Testis (tissue), 2 donors: ENCODE results near the gene FANCD2.

Source experiments
- POLR2A ChIP-seq: fragments of 450-650 bp; IDR thresholded peaks from one replicate; pipeline ENCODE4 v1.6.1; 2017; ENCODE audit warnings: antibody characterized with exemption, mild to moderate bottlenecking, moderate library complexity
- TF ChIP-seq, protein P1 (sequence below), 3 experiments: fragments of 450-650 bp in 2 of 3; fragments of 200-600 bp in 1 of 3; sonication (generic) in 1 of 3; IDR thresholded peaks; one replicate each; pipeline ENCODE4 v1.5.1; 2016 to 2019; ENCODE audit warnings: antibody characterized with exemption in 3 of 3, mild to moderate bottlenecking in 2 of 3, moderate library complexity in 1 of 3

DNA sequence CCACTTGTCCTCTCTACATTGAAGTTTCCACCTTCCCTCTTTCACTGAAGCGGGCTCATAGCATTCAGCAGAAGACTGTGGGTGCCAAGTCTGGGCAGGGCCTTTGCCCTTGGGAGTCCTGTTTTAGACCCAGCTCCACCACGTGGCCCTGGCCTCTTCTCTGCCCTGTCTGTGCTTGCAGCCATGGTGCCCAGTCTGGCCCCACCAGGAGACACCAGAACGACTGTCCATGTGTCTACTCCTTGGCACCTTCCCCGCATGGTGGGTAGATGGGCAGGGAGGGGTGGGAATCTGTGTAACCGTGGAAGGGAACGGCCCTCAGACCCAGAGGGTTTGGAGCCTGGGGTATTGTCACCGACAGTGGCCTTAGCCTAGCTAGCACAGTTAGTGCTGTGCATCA, 21.7 kb upstream of the FANCD2 start:
- no peak for TF ChIP-seq POLR2A
- TF ChIP-seq, protein P1, sequence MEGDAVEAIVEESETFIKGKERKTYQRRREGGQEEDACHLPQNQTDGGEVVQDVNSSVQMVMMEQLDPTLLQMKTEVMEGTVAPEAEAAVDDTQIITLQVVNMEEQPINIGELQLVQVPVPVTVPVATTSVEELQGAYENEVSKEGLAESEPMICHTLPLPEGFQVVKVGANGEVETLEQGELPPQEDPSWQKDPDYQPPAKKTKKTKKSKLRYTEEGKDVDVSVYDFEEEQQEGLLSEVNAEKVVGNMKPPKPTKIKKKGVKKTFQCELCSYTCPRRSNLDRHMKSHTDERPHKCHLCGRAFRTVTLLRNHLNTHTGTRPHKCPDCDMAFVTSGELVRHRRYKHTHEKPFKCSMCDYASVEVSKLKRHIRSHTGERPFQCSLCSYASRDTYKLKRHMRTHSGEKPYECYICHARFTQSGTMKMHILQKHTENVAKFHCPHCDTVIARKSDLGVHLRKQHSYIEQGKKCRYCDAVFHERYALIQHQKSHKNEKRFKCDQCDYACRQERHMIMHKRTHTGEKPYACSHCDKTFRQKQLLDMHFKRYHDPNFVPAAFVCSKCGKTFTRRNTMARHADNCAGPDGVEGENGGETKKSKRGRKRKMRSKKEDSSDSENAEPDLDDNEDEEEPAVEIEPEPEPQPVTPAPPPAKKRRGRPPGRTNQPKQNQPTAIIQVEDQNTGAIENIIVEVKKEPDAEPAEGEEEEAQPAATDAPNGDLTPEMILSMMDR (IDR thresholded peaks at IDR 0.05): no peak
